Measurements from ENCODE around the gene MACROD2. TPM values are rescaled to one million over a fixed set of nuclear protein-coding genes. Genes with fewer than 3 reads are reported as not detected.

MACROD2 gene
- total and polyA plus RNA-seq, 2 of the 4 experiments (the other 2 are of a cell fraction): not detected

DNA sequence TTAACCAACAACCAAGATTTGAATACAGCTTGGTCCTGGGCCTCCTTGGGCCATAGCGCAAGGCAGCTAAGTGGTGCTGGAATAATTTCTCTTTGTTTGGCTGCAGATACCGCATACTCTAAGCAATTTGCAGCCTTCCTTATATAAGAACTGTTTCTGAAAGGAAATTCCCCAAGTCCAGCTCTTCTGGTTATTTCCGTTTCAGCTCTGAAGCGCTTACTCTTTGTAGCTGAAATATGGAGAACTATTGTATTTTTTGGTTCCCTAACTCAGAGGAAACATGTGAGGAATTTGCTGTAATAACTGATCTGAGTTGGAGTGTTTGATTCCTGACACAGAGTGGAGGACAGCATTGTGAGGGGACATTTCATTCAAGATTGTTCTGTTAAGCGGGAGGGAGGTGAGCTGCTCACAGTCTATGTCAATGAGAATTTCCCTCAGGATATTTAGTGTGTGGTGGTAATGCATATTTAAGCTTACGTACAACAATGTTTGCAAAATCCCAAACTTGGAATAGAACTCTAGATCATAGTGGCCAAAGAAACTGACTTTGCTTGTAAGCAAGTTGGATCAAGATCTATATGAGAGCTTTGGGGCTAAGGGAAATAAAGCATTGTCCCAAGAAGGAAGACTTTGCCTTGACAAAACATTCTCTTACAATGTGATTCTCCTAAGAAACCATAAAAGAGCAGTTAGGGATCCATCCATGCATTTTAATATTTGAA is 918.7 kb downstream of the MACROD2 start:
- H3K23ac ChIP-seq (ENCODE audit: low read depth, low read length): no peak overlapping the region
- no peak overlapping the region for H3K14ac ChIP-seq (replicated peaks; ENCODE audit: low read depth, low read length)
- no peaks in the 10 kb centered on the region for H3K79me1 ChIP-seq (ENCODE audit: low read depth in 1 of 2, low read length in 2 of 2)
- no peaks in the 10 kb centered on the region for H3K27me3 ChIP-seq (ENCODE audit: control insufficient read depth, insufficient read depth, low read length)
- no peak overlapping the region for H2BK120ac ChIP-seq (ENCODE audit: low read depth, low read length)
- H2AK9ac ChIP-seq (replicated peaks; ENCODE audit: low read depth, low read length, poor library complexity): no peak overlapping the region
- ChIA-PET CTCF (no interaction called here), POLR2A (ENCODE audit: unreplicated experiment) (no interaction called here)
- no peaks in the 10 kb centered on the region for H3K4me1 ChIP-seq (ENCODE audit: control insufficient read depth, insufficient read depth, low read length)
- WGBS, 2 experiments (ENCODE audit: extremely low coverage in 2 of 2, insufficient read length in 1 of 2): no CpG with 5 or more reads among the region's 6 CpGs
- H4K20me1 ChIP-seq (ENCODE audit: insufficient read depth, low read length): no peaks in the 10 kb centered on the region
- no peak overlapping the region for H2AK5ac ChIP-seq (ENCODE audit: low read depth, low read length)
- H3K4me2 ChIP-seq (ENCODE audit: low read depth, low read length): no peak overlapping the region
- no peak overlapping the region for H3K4me3 ChIP-seq (ENCODE audit: insufficient read depth, low read depth, low read length)
- H3K36me3 ChIP-seq (ENCODE audit: control insufficient read depth, insufficient read depth, low read length): no peaks in the 10 kb centered on the region
- H4K91ac ChIP-seq (ENCODE audit: insufficient read depth, low read depth, low read length): no peak overlapping the region
- no peak for TF ChIP-seq FOS (IDR thresholded peaks at IDR 0.05; ENCODE audit: low read depth, low read length)
- TF ChIP-seq CHD1 (IDR thresholded peaks at IDR 0.05; ENCODE audit: low read depth, low read length): no peak
- no peak for TF ChIP-seq MAZ (IDR thresholded peaks at IDR 0.05; ENCODE audit: borderline replicate concordance, low read depth, low read length)
- no peak for TF ChIP-seq RFX5 (IDR thresholded peaks at IDR 0.05; ENCODE audit: low read depth, low read length)
- no peak for TF ChIP-seq RCOR1 (IDR thresholded peaks at IDR 0.05; ENCODE audit: insufficient replicate concordance, low read length)
- TF ChIP-seq MXI1 (IDR thresholded peaks at IDR 0.05; ENCODE audit: borderline replicate concordance, low read depth, low read length): no peak
- TF ChIP-seq, protein P1, sequence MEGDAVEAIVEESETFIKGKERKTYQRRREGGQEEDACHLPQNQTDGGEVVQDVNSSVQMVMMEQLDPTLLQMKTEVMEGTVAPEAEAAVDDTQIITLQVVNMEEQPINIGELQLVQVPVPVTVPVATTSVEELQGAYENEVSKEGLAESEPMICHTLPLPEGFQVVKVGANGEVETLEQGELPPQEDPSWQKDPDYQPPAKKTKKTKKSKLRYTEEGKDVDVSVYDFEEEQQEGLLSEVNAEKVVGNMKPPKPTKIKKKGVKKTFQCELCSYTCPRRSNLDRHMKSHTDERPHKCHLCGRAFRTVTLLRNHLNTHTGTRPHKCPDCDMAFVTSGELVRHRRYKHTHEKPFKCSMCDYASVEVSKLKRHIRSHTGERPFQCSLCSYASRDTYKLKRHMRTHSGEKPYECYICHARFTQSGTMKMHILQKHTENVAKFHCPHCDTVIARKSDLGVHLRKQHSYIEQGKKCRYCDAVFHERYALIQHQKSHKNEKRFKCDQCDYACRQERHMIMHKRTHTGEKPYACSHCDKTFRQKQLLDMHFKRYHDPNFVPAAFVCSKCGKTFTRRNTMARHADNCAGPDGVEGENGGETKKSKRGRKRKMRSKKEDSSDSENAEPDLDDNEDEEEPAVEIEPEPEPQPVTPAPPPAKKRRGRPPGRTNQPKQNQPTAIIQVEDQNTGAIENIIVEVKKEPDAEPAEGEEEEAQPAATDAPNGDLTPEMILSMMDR (conservative IDR thresholded peaks at IDR 0.05; ENCODE audit: low read depth, low read length): no peak
- TF ChIP-seq NFE2L2 (IDR thresholded peaks at IDR 0.05; ENCODE audit: low read depth, low read length): no peak
- TF ChIP-seq BHLHE40 (IDR thresholded peaks at IDR 0.05; ENCODE audit: low read depth, low read length): no peak
- TF ChIP-seq MAFK (IDR thresholded peaks at IDR 0.05; ENCODE audit: low read depth, low read length): no peak
- TF ChIP-seq SMC3 (IDR thresholded peaks at IDR 0.05; ENCODE audit: low read depth, low read length): no peak
- TF ChIP-seq, protein P2, sequence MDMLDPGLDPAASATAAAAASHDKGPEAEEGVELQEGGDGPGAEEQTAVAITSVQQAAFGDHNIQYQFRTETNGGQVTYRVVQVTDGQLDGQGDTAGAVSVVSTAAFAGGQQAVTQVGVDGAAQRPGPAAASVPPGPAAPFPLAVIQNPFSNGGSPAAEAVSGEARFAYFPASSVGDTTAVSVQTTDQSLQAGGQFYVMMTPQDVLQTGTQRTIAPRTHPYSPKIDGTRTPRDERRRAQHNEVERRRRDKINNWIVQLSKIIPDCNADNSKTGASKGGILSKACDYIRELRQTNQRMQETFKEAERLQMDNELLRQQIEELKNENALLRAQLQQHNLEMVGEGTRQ (IDR thresholded peaks at IDR 0.05; ENCODE audit: low read depth, low read length): no peak
- no peak for TF ChIP-seq CEBPB (IDR thresholded peaks at IDR 0.05; ENCODE audit: low read depth, low read length)
- no peak for TF ChIP-seq RAD21 (IDR thresholded peaks at IDR 0.05; ENCODE audit: low read length)
- no peak for TF ChIP-seq POLR2A (IDR thresholded peaks at IDR 0.05; ENCODE audit: low read depth, low read length)
- TF ChIP-seq, protein P3, sequence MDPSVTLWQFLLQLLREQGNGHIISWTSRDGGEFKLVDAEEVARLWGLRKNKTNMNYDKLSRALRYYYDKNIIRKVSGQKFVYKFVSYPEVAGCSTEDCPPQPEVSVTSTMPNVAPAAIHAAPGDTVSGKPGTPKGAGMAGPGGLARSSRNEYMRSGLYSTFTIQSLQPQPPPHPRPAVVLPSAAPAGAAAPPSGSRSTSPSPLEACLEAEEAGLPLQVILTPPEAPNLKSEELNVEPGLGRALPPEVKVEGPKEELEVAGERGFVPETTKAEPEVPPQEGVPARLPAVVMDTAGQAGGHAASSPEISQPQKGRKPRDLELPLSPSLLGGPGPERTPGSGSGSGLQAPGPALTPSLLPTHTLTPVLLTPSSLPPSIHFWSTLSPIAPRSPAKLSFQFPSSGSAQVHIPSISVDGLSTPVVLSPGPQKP (IDR thresholded peaks at IDR 0.05; ENCODE audit: borderline replicate concordance, low read depth, low read length): no peak
- no peak for ATAC-seq (ENCODE audit: low read depth)
- no peak overlapping the region for H3K4ac ChIP-seq (ENCODE audit: low read depth, low read length)
- H3K9me1 ChIP-seq (ENCODE audit: insufficient read depth, low read length): no peaks in the 10 kb centered on the region
- H2AFZ ChIP-seq (replicated peaks; ENCODE audit: low read length, poor library complexity): no peak overlapping the region
- no peak overlapping the region for H2BK15ac ChIP-seq (ENCODE audit: low read depth, low read length)
- no peak overlapping the region for H4K5ac ChIP-seq (ENCODE audit: low read depth, low read length)
- no peak for DNase-seq
- no peak overlapping the region for H3K9ac ChIP-seq (ENCODE audit: low read depth, low read length)
- H3K9me3 ChIP-seq (ENCODE audit: control insufficient read depth, insufficient read depth, low read length): peaks cover 2% of the 10 kb centered on the region; the same call in 1 of the 2 replicates
- H3K27ac ChIP-seq (ENCODE audit: insufficient read depth, low read length): no peak overlapping the region
- in situ Hi-C loops (cut with MboI; ENCODE audit: low sequenced_read_pairs) (no loop called here), intact Hi-C loops (cut with micrococcal nuclease) (no loop called here), dilution Hi-C loops (cut with HindIII; ENCODE audit: low sequenced_read_pairs, unreplicated experiment) (no loop called here)
- no peak overlapping the region for H3K56ac ChIP-seq (ENCODE audit: extremely low read depth, insufficient read depth, low read length)
- no peak overlapping the region for H3K18ac ChIP-seq (ENCODE audit: low read depth, low read length)
- no TSS peak for BruUV-seq (replicated peaks)
- no peak overlapping the region for H2BK20ac ChIP-seq (ENCODE audit: low read depth, low read length)
- H4K8ac ChIP-seq (ENCODE audit: low read depth in 2 of 2, low read length in 2 of 2): no peak overlapping the region
- no peak overlapping the region for H2BK5ac ChIP-seq (ENCODE audit: low read depth, low read length, poor library complexity, severe bottlenecking)

Measured in IMR-90 (cell line).